ENCODE measurements around the gene CCDC66. TPM values are rescaled to one million over a fixed set of nuclear protein-coding genes. Genes with fewer than 3 reads are reported as not detected.

Gene CCDC66
- total and polyA plus RNA-seq, 4 donors, result 5.9 to 51.5 (median 22.4) TPM

Other genes starting within 250 kb of the CCDC66 start
- gene ERC2, start 88.7 kb upstream of the CCDC66 start, total RNA-seq, result under 1 TPM; 0.27 to 0.55 TPM
- not detected for gene ERC2, start 88.7 kb upstream of the CCDC66 start, polyA plus RNA-seq
- gene TASOR, start 126.1 kb downstream of the CCDC66 start, total RNA-seq, result 10 to 100 TPM; 55.7 to 71.9 TPM
- 10 to 100 TPM; 12.8 to 17.0 TPM for gene TASOR, start 126.1 kb downstream of the CCDC66 start, polyA plus RNA-seq
- gene ARHGEF3, start 244.8 kb downstream of the CCDC66 start, total RNA-seq, result 10 to 100 TPM; 17.4 to 41.6 TPM
- gene ARHGEF3, start 244.8 kb downstream of the CCDC66 start, polyA plus RNA-seq, result 1 to 10 TPM; 1.6 to 2.5 TPM